ENCODE results near the gene IRF3.

The IRF3 gene

GRCh38 chr19:49687150-49687549 lies 21.5 kb upstream of the IRF3 start:
- no peak for DNase-seq

GRCh38 chr19:49686503-49687088 lies 20.9 kb upstream of the IRF3 start:
- DNase-seq, result no peak

GRCh38 chr19:49685845-49686332 lies 20.2 kb upstream of the IRF3 start:
- no peak for DNase-seq

- no peak for DNase-seq
Measured at GRCh38 chr19:49684983-49685553, 19.4 kb upstream of the IRF3 start.

- DNase-seq, result no peak
Measured at GRCh38 chr19:49684251-49684982, 18.8 kb upstream of the IRF3 start.

- no peak for DNase-seq
Measured at GRCh38 chr19:49683814-49684250, 18.2 kb upstream of the IRF3 start.

- no peak for DNase-seq
Measured at GRCh38 chr19:49682274-49682673, 16.6 kb upstream of the IRF3 start.

- no peak for DNase-seq
Measured at GRCh38 chr19:49681830-49682229, 16.2 kb upstream of the IRF3 start.

GRCh38 chr19:49680421-49681351 lies 15.0 kb upstream of the IRF3 start:
- DNase-seq, result peak in 1 of 2 experiments; percentile 75

- no peak for DNase-seq
Measured at GRCh38 chr19:49679771-49680413, 14.2 kb upstream of the IRF3 start.

GRCh38 chr19:49678985-49679770 lies 13.5 kb upstream of the IRF3 start:
- DNase-seq, result no peak

GRCh38 chr19:49677901-49678674 lies 12.4 kb upstream of the IRF3 start:
- DNase-seq, result peak; percentile 24 to 41

- DNase-seq, result no peak
Measured at GRCh38 chr19:49677231-49677900, 11.7 kb upstream of the IRF3 start, which contains the start of gene PRMT1. Gene PRMT1, plus strand, starts transcription at chr19:49677271. Its CDS starts 10 bp downstream, at chr19:49677281.

GRCh38 chr19:49676784-49677230 lies 11.2 kb upstream of the IRF3 start:
- peak; percentile 100 for DNase-seq

- DNase-seq, result peak; percentile 44 to 90
Measured at GRCh38 chr19:49676136-49676783, 10.6 kb upstream of the IRF3 start.

- DNase-seq, result peak in 1 of 2 experiments; percentile 19
Measured at GRCh38 chr19:49672131-49672919, 6.7 kb upstream of the IRF3 start.

GRCh38 chr19:49669516-49669915 lies 3.9 kb upstream of the IRF3 start:
- DNase-seq, result no peak

GRCh38 chr19:49667473-49667872 lies 1.8 kb upstream of the IRF3 start:
- no peak for DNase-seq

GRCh38 chr19:49666120-49666444 lies 425 bp upstream of the IRF3 start:
- no peak for DNase-seq

All from SW 1271 (cell line).